ENCODE measurements around the gene PRDM16. TPM values are rescaled to one million over a fixed set of nuclear protein-coding genes. Genes with fewer than 3 reads are reported as not detected.

PRDM16 gene
- polyA plus RNA-seq, 1 donor (not counting 4 experiments of a cell fraction or from before 2014, with no cell fraction given): 0.05 TPM

- Histone ChIP-seq H3K4me1 (ENCODE audit: control insufficient read depth, extremely low read depth, insufficient read depth, low read length) (no peaks in the 10 kb centered on the region), H3K4me2 (ENCODE audit: control insufficient read depth, extremely low read depth, insufficient read depth, low read depth, low read length) (no peak overlapping the region), H3K4me3 (ENCODE audit: control insufficient read depth in 2 of 3, extremely low read depth in 1 of 3, insufficient read depth in 2 of 3, low read depth in 1 of 3, low read length in 3 of 3) (no peak overlapping the region), H3K9ac (ENCODE audit: control insufficient read depth, extremely low read depth, insufficient read depth, low read length) (no peak overlapping the region), H4K20me1 (ENCODE audit: control insufficient read depth, extremely low read depth, insufficient read depth, low read length) (no peaks in the 10 kb centered on the region), H3K27ac (ENCODE audit: control insufficient read depth, insufficient read depth, low read length) (no peak overlapping the region), H3K36me3 (ENCODE audit: control insufficient read depth in 2 of 2, extremely low read depth in 1 of 2, insufficient read depth in 2 of 2, low read length in 2 of 2) (no peaks in the 10 kb centered on the region), H3K79me2 (ENCODE audit: control insufficient read depth, insufficient read depth, low read length) (no peaks in the 10 kb centered on the region), H3K27me3 (ENCODE audit: control insufficient read depth, extremely low read depth, insufficient read depth, low read length) (no peaks in the 10 kb centered on the region), H3K9me1 (ENCODE audit: control insufficient read depth, extremely low read depth, insufficient read depth, low read length) (no peaks in the 10 kb centered on the region), H3K9me3 (ENCODE audit: control insufficient read depth, low read depth, low read length) (peaks cover 4% of the 10 kb centered on the region), H2AFZ (ENCODE audit: control insufficient read depth, low read length) (no peak overlapping the region)
- no peak for DNase-seq (ENCODE audit: low read depth, low spot score)
- no peak for TF ChIP-seq CTCF (optimal IDR thresholded peaks at IDR 0.05 in 1 of 3, IDR thresholded peaks at IDR 0.05 in 1 of 3, conservative IDR thresholded peaks at IDR 0.05 in 1 of 3; ENCODE audit: extremely low read depth in 1 of 3, insufficient read depth in 2 of 3, low read length in 3 of 3)
- TF ChIP-seq EZH2 (IDR thresholded peaks at IDR 0.05; ENCODE audit: low read length): no peak
- dilution Hi-C loops (cut with MboI; ENCODE audit: extremely low pct_ligation_motif_present, low sequenced_read_pairs): no loop called here
- FAIRE-seq: no peak
These were observed 15.0 kb upstream of the PRDM16 start for GRCh38 chr1:3053986-3054385.

GRCh38 chr1:3054474-3054873 is 14.5 kb upstream of the PRDM16 start:
- peaks cover 4% of the 10 kb centered on the region for H3K9me3 ChIP-seq (ENCODE audit: control insufficient read depth, low read depth, low read length)
- H3K36me3 ChIP-seq (ENCODE audit: control insufficient read depth in 2 of 2, extremely low read depth in 1 of 2, insufficient read depth in 2 of 2, low read length in 2 of 2): no peaks in the 10 kb centered on the region
- no peak overlapping the region for H3K9ac ChIP-seq (ENCODE audit: control insufficient read depth, extremely low read depth, insufficient read depth, low read length)
- H3K27me3 ChIP-seq (ENCODE audit: control insufficient read depth, extremely low read depth, insufficient read depth, low read length): no peaks in the 10 kb centered on the region
- no peaks in the 10 kb centered on the region for H3K79me2 ChIP-seq (ENCODE audit: control insufficient read depth, insufficient read depth, low read length)
- H3K4me1 ChIP-seq (ENCODE audit: control insufficient read depth, extremely low read depth, insufficient read depth, low read length): no peaks in the 10 kb centered on the region
- H4K20me1 ChIP-seq (ENCODE audit: control insufficient read depth, extremely low read depth, insufficient read depth, low read length): no peaks in the 10 kb centered on the region
- FAIRE-seq (no peak), DNase-seq (ENCODE audit: low read depth, low spot score) (no peak)
- no peak overlapping the region for H2AFZ ChIP-seq (ENCODE audit: control insufficient read depth, low read length)
- TF ChIP-seq CTCF (optimal IDR thresholded peaks at IDR 0.05 in 1 of 3, IDR thresholded peaks at IDR 0.05 in 1 of 3, conservative IDR thresholded peaks at IDR 0.05 in 1 of 3; ENCODE audit: extremely low read depth in 1 of 3, insufficient read depth in 2 of 3, low read length in 3 of 3): no peak
- TF ChIP-seq EZH2 (IDR thresholded peaks at IDR 0.05; ENCODE audit: low read length): no peak
- H3K4me3 ChIP-seq (ENCODE audit: control insufficient read depth in 2 of 3, extremely low read depth in 1 of 3, insufficient read depth in 2 of 3, low read depth in 1 of 3, low read length in 3 of 3): no peak overlapping the region
- no peak overlapping the region for H3K27ac ChIP-seq (ENCODE audit: control insufficient read depth, insufficient read depth, low read length)
- no peak overlapping the region for H3K4me2 ChIP-seq (ENCODE audit: control insufficient read depth, extremely low read depth, insufficient read depth, low read depth, low read length)
- dilution Hi-C loops (cut with MboI; ENCODE audit: extremely low pct_ligation_motif_present, low sequenced_read_pairs): no loop called here
- H3K9me1 ChIP-seq (ENCODE audit: control insufficient read depth, extremely low read depth, insufficient read depth, low read length): no peaks in the 10 kb centered on the region
